HCT116 (cell line): ENCODE data around the gene CARD14. TPM values are rescaled to one million over a fixed set of nuclear protein-coding genes. Genes with fewer than 3 reads are reported as not detected.

Source experiments
- ATAC-seq: fragments of 200-7000 bp; cut with Tn5 transposase; 2 replicates; pipeline ENCODE4 v1.9.1; 2020; ENCODE audit warnings: mild to moderate bottlenecking, moderate library complexity
- BruUV-seq: library from RNA; stranded (reverse); fragments of 400-500 nt; replicated peaks from 2 replicates; lab custom pipeline; 2021; lab: Mats Ljungman, UMichigan
- CTCF ChIA-PET: fragments of 300-600 bp; sonication (Branson Sonifier 250); formaldehyde crosslinking; loops from one replicate; lab custom pipeline; 2021; ENCODE audit warnings: antibody characterized with exemption; lab: Charles Lee
- POLR2A ChIA-PET: fragments of 300-600, 350-600 bp; sonication (Branson Sonifier 250); formaldehyde crosslinking; loops from one replicate; lab custom pipeline; 2021; ENCODE audit warnings: antibody characterized with exemption; lab: Charles Lee
- RAD21 ChIA-PET, 2 experiments: fragments of 300-600 bp; sonication (Branson Sonifier 250); formaldehyde crosslinking; loops; one replicate each; lab custom pipeline; 2023; ENCODE audit warnings: low total read pairs in 2 of 2; ENCODE audit not compliant: uncharacterized antibody in 2 of 2, unreplicated experiment in 2 of 2, low non-redundant PET in 1 of 2; lab: Charles Lee
- DNase-seq: peaks from one replicate; pipeline ENCODE4 v3.0.0-alpha.2; 2010; ENCODE audit warnings: low read depth, low spot score
- H2AFZ ChIP-seq: fragments of 200-600 bp; shearing (Covaris generic), sonication (generic); 2 replicates; pipeline ENCODE4 v1.6.1; 2017; ENCODE audit warnings: low read depth, mixed run types, mixed read lengths, antibody characterized with exemption, low read length; ENCODE audit not compliant: poor library complexity, severe bottlenecking
- H3K27ac ChIP-seq: 2 replicates; pipeline ENCODE4 v1.5.1; 2012; ENCODE audit warnings: low read depth, low read length
- H3K27me3 ChIP-seq: fragments of 200-600 bp; sonication (generic); 2 replicates; pipeline ENCODE4 v1.6.1; 2016; ENCODE audit warnings: mixed run types, low read length, mixed read lengths; ENCODE audit not compliant: insufficient read depth
- H3K36me3 ChIP-seq, 2 experiments: fragments of 200-500 bp in 1 of 2; fragments of 200-600 bp in 1 of 2; sonication (Bioruptor generic) in 1 of 2; sonication (generic) in 1 of 2; 2 replicates each; pipeline versions ENCODE4 v1.5.1 to v1.6.1; 2014 to 2016; ENCODE audit warnings: low read length in 2 of 2, inconsistent platforms in 1 of 2, mixed read lengths in 1 of 2, mixed run types in 1 of 2; ENCODE audit not compliant: insufficient read depth in 2 of 2, control insufficient read depth in 1 of 2
- H3K4me1 ChIP-seq, 2 experiments: fragments of 200-600 bp in 1 of 2; sonication (generic) in 1 of 2; 2 replicates each; pipeline versions ENCODE4 v1.5.1 to v1.6.1; 2012 to 2017; ENCODE audit warnings: low read length in 2 of 2, inconsistent platforms in 1 of 2, mild to moderate bottlenecking in 1 of 2, mixed read lengths in 1 of 2, mixed run types in 1 of 2, moderate library complexity in 1 of 2; ENCODE audit not compliant: insufficient read depth in 2 of 2, control insufficient read depth in 1 of 2
- H3K4me2 ChIP-seq: fragments of 200-600 bp; sonication (generic); 2 replicates; pipeline ENCODE4 v1.6.1; 2017; ENCODE audit warnings: mixed run types, low read length, mixed read lengths
- H3K4me3 ChIP-seq, 2 experiments: fragments of 200-600 bp in 1 of 2; sonication (generic) in 1 of 2; replicated peaks in 1 of 2; 2 replicates each; pipeline ENCODE4 v1.5.1; 2011 to 2016; ENCODE audit warnings: low read length in 2 of 2, control low read depth in 1 of 2, low read depth in 1 of 2, mild to moderate bottlenecking in 1 of 2, mixed read lengths in 1 of 2, mixed run types in 1 of 2
- H3K79me2 ChIP-seq: fragments of 200-600 bp; sonication (generic); 2 replicates; pipeline ENCODE4 v1.6.1; 2017; ENCODE audit warnings: mild to moderate bottlenecking, mixed run types, low read length, moderate library complexity, mixed read lengths; ENCODE audit not compliant: insufficient read depth
- H3K9ac ChIP-seq: fragments of 200-600 bp; sonication (generic); 2 replicates; pipeline ENCODE4 v1.6.1; 2016; ENCODE audit warnings: low read length, mixed read lengths
- H3K9me2 ChIP-seq: fragments of 200-600 bp; sonication (generic), shearing (Covaris generic); 2 replicates; pipeline ENCODE4 v1.6.1; 2017; ENCODE audit warnings: mixed run types, mild to moderate bottlenecking, moderate library complexity; ENCODE audit not compliant: insufficient read depth
- H3K9me3 ChIP-seq, 2 experiments: fragments of 200-500 bp in 1 of 2; fragments of 200-600 bp in 1 of 2; sonication (Bioruptor generic) in 1 of 2; sonication (generic) in 1 of 2; 2 replicates each; pipeline ENCODE4 v1.6.1; 2014 to 2017; ENCODE audit warnings: low read length in 2 of 2, mixed read lengths in 2 of 2, inconsistent platforms in 1 of 2, low read depth in 1 of 2, mild to moderate bottlenecking in 1 of 2, mixed run types in 1 of 2, moderate library complexity in 1 of 2; ENCODE audit not compliant: control insufficient read depth in 1 of 2, insufficient read depth in 1 of 2
- H4K20me1 ChIP-seq: fragments of 200-600 bp; sonication (generic), shearing (Covaris generic); 2 replicates; pipeline ENCODE4 v1.6.1; 2017; ENCODE audit warnings: mixed run types, mild to moderate bottlenecking, moderate library complexity; ENCODE audit not compliant: insufficient read depth
- CEBPB ChIP-seq: IDR thresholded peaks from 2 replicates; pipeline ENCODE4 v1.6.1; 2012; ENCODE audit warnings: low read depth
- CTCF ChIP-seq, 3 experiments: fragments of 200-600 bp in 1 of 3; sonication (generic) in 1 of 3; IDR thresholded peaks in 2 of 3; conservative IDR thresholded peaks in 1 of 3; 2 replicates each; pipeline ENCODE4 v1.5.1; 2012 to 2017; ENCODE audit warnings: low read depth in 2 of 3, low read length in 2 of 3, antibody characterized with exemption in 1 of 3, borderline replicate concordance in 1 of 3, control low read depth in 1 of 3, mild to moderate bottlenecking in 1 of 3, mixed read lengths in 1 of 3, mixed run types in 1 of 3, moderate library complexity in 1 of 3; ENCODE audit not compliant: insufficient read depth in 1 of 3
- EGR1 ChIP-seq: IDR thresholded peaks from 2 replicates; pipeline ENCODE4 v1.6.1; 2012; ENCODE audit warnings: low read depth
- EZH2phosphoT487 ChIP-seq: fragments of 200-600 bp; IDR thresholded peaks from 2 replicates; pipeline ENCODE4 v1.6.1; 2018; ENCODE audit warnings: antibody characterized with exemption, borderline replicate concordance
- FOSL1 ChIP-seq: IDR thresholded peaks from 2 replicates; pipeline ENCODE4 v1.6.1; 2012; ENCODE audit warnings: low read depth
- JUND ChIP-seq: IDR thresholded peaks from 2 replicates; pipeline ENCODE4 v1.6.1; 2012
- MAX ChIP-seq: IDR thresholded peaks from 2 replicates; pipeline ENCODE4 v1.6.1; 2012
- POLR2AphosphoS5 ChIP-seq: IDR thresholded peaks from 2 replicates; pipeline ENCODE4 v1.6.1; 2011; ENCODE audit warnings: mild to moderate bottlenecking, low read depth, low read length, moderate library complexity
- REST ChIP-seq: IDR thresholded peaks from 2 replicates; pipeline ENCODE4 v1.6.1; 2012; ENCODE audit warnings: low read depth
- SIN3A ChIP-seq: IDR thresholded peaks from 2 replicates; pipeline ENCODE4 v1.6.1; 2012; ENCODE audit warnings: low read depth
- TCF7L2 ChIP-seq: IDR thresholded peaks from 2 replicates; pipeline ENCODE4 v1.7.0; 2011; ENCODE audit warnings: borderline replicate concordance, inconsistent platforms; ENCODE audit not compliant: insufficient read depth, insufficient read length; ENCODE audit errors: extremely low read depth
- ZFX ChIP-seq: fragments of 450-650 bp; IDR thresholded peaks from 2 replicates; pipeline ENCODE4 v1.6.1; 2017
- ZNF274 ChIP-seq: fragments of 200-500 bp; sonication (Bioruptor generic); IDR thresholded peaks from 2 replicates; pipeline ENCODE4 v1.6.1; 2014; ENCODE audit warnings: mild to moderate bottlenecking, low read depth, low read length, inconsistent platforms
- intact Hi-C: fragments of 100-400 bp; cut with micrococcal nuclease; formaldehyde crosslinking; loops from 2 replicates; pipeline ENCODE4 v1.10.0; 2022
- total RNA-seq: library from RNA; stranded (reverse); gene quantifications from one replicate; pipeline ENCODE4 v1.2.1, GENCODE V29; 2021; ENCODE audit not compliant: unreplicated experiment

Gene CARD14
- total RNA-seq, 1 experiment from 2014 or later: 0.25 TPM

GRCh38 chr17:80202197-80202596 is 32.4 kb downstream of the CARD14 start:
- BruUV-seq: no TSS peak
- H3K4me3 ChIP-seq: no peak overlapping the region
- no peak overlapping the region for H3K27ac ChIP-seq
- H4K20me1 ChIP-seq: no peaks in the 10 kb centered on the region
- H3K9ac ChIP-seq: no peak overlapping the region
- H3K27me3 ChIP-seq: no peaks in the 10 kb centered on the region
- H3K36me3 ChIP-seq: no peaks in the 10 kb centered on the region
- ATAC-seq: no peak
- no peak overlapping the region for H3K4me2 ChIP-seq
- no peak overlapping the region for H2AFZ ChIP-seq
- RAD21 ChIA-PET: no interaction called here
- no peak for DNase-seq
- intact Hi-C loops: no loop called here
- H3K9me3 ChIP-seq: no peaks in the 10 kb centered on the region
- H3K9me2 ChIP-seq: no peaks in the 10 kb centered on the region
- TF ChIP-seq EZH2phosphoT487: no peak
- TF ChIP-seq SIN3A: no peak
- TF ChIP-seq EGR1: no peak
- no peak for TF ChIP-seq REST
- no peak for TF ChIP-seq MAX
- no peak for TF ChIP-seq CTCF (IDR thresholded peaks at IDR 0.05 in 2 of 3, conservative IDR thresholded peaks at IDR 0.05 in 1 of 3; ENCODE audit: borderline replicate concordance in 1 of 3, insufficient read depth in 1 of 3, low read depth in 2 of 3, low read length in 2 of 3)
- no peak for TF ChIP-seq FOSL1
- no peak for TF ChIP-seq CEBPB
- no peak for TF ChIP-seq ZNF274
- TF ChIP-seq TCF7L2: no peak
- TF ChIP-seq POLR2AphosphoS5: no peak
- no peak for TF ChIP-seq JUND
- TF ChIP-seq ZFX: no peak
- H3K79me2 ChIP-seq: no peaks in the 10 kb centered on the region
- POLR2A ChIA-PET: no interaction called here
- CTCF ChIA-PET: no interaction called here
- H3K4me1 ChIP-seq: peaks cover 0 to 7% of the 10 kb centered on the region in 2 experiments; a peak in 1 of 4 replicates
